GM12874 (cell line): ENCODE measurements around the gene SPINK1.

ENCODE experiments used
- CTCF ChIP-seq: IDR thresholded peaks from 2 replicates; pipeline ENCODE4 v1.5.1; 2011; ENCODE audit warnings: low read depth, mild to moderate bottlenecking, control low read depth, low read length, moderate library complexity; ENCODE audit not compliant: insufficient read depth

SPINK1 gene

GRCh38 chr5:147831465-147831864, at the start of gene SPINK1:
Gene SPINK1 (minus strand): TSS chr5:147831671. CDS start chr5:147831577, 94 bp downstream.
- no peak for TF ChIP-seq CTCF

GRCh38 chr5:147880487-147880886, 49.0 kb upstream of the SPINK1 start:
- TF ChIP-seq CTCF, result no peak

- no peak for TF ChIP-seq CTCF
Observed at GRCh38 chr5:147879784-147880183, 48.3 kb upstream of the SPINK1 start.

GRCh38 chr5:147878066-147878759, 46.7 kb upstream of the SPINK1 start, which contains the start of gene SCGB3A2:
Gene SCGB3A2 (plus strand): TSS chr5:147878711. CDS start chr5:147878804, 93 bp downstream.
- no peak for TF ChIP-seq CTCF

- no peak for TF ChIP-seq CTCF
Observed at GRCh38 chr5:147876626-147877025, 45.2 kb upstream of the SPINK1 start.

- TF ChIP-seq CTCF, result no peak
Observed at GRCh38 chr5:147876141-147876540, 44.7 kb upstream of the SPINK1 start.

- no peak for TF ChIP-seq CTCF
Observed at GRCh38 chr5:147874910-147875367, 43.5 kb upstream of the SPINK1 start.
